ENCODE measurements around the gene TMEM74B.
"Not testable (repeated sequence)": the region's sequence is repeated elsewhere in the genome, so short reads cannot be mapped to it uniquely, and the experiment has no call there.

The TMEM74B gene

DNA sequence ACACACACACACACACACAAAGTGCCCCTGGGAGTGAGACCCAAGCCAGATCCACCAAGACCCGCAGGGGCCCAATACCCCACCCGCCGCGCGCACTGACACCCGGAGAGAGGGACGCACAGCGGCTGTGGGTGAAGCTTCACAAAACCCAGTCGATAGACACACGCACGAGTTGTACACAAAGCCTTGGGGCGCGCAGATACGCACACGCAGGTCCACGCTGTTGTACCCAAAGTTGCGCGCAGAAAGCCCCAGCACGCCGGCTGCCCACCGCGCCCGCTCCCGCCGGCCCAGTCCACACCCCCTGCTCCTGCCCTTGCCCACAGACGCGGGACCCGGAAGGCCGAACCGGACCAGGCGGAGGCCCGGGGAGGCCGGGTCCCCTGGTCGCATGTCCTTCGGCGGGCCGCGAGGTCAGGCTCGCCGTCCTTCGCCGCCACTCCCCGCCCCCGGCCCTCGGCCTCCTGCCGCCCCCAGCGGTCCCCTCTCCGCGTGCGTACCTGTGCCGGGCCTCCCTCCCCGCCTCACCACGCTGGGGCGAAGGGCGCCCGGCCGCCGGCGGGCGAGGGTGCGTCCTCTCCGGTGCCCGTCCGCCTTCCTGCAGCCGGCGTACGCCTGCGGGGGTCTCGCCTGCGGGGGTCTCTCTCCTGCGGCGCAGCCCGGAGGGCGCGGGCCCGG is at the start of gene TMEM74B:
TSS of gene TMEM74B (minus strand) at position 344 of the 678 bp plus-strand sequence. CDS start 1,180 bp downstream, outside the sequence.
- H3K4me3 ChIP-seq (ENCODE audit: low read depth, low read length) = peak within 1 kb of the TSS; percentile 49

DNA sequence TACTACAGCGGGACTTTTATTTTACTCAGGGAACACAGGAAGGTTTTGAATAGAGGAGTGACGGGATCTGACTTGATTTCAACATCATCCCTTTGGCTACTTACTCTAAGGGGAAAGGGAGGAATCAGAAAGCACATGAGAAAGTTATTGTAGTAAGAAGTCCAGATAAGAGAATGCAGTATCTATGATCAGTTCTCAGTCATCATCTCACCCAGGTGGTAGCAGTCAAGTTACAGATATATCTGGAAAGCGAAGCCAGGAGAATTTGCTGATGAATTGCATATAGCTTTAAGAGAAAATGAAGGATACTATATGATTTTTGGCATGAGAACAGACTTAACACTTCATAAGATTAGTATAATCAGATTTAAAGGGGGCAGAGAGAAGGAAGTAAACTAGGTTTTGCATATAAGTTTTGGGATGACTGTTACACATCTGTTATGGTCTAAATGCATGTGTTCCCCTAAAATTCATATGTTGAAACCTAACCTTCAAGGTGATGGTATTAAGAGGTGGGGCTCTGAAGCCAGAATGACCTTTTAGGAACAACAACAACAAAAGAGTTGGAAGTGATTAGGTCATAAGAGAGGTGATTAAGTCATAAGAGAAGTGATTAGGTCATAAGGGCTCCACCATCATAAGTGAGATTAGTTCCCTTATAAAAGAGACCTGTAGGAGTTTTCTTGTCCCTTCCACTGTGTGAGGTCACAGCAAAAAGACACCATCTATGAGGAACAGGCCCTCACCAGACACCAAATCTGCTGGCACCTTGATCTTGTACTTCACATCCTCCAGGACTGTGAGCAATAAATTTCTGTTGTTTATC is 47.7 kb upstream of the TMEM74B start:
- H3K4me3 ChIP-seq (ENCODE audit: low read depth, low read length) = no peak overlapping the region

DNA sequence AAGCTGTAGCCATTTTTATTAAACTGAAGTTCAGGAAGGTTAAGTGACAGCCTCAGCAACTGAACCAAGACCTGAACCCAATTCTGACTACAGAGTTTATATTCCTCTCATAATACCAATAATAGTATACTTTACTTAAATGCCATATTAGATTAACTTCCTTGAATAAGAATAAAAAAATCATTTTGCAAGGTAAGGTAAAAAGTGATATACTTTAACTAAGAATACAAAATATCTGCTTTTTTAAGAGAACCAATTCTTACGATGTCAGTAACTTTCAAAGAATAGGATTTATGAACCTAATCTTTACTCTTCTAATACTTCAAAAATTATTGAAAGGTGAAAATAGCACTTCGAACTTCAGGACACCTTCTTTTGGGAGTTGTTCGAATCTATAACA is 44.8 kb upstream of the TMEM74B start:
- H3K4me3 ChIP-seq (ENCODE audit: low read depth, low read length) = no peak overlapping the region

DNA sequence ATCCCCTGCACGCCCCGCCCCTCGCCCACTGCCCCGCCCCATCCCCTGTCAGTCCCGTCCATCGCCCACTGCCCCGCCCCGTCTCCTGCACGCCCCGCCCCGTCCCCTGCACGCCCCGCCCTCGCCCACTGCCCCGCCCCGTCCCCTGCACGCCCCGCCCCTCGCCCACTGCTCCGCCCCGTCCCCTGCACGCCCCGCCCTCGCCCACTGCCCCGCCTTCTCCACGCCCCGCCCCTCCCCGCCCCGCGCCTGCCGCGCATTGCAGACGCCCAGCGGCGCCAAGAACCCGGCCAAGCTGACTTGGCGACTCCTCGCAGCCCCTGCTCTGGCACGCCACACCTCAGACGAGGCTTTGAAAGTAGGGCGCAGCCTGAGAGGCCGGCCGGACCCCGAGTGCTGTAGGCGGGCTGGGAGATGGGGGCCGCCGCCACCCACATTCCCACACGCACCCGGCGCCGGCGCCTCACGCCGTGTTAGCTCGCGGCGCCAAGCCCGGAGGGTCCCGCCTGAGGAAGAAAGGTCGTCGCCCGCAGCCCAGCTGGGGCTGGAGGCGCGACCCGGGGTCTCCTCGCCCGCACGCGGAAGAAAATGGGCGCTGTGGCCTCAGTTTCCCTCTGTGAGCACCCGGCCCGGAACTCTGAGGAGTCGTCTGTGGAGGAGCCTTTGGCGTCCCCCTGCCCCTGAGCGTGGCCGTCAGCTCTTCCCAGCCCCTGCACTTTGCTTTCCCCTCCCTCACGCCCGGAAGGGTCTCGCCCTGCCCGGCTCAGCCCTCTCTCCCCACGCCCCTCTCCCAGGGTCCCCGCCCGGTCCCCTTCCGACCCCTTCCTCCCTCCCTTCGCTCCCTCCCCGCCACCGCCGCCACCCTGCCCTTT is 41.2 kb upstream of the TMEM74B start, which contains the start of gene RAD21L1:
TSS of gene RAD21L1 (plus strand) at position 262 of the 872 bp plus-strand sequence. CDS start 2,410 bp downstream, outside the sequence.
- peak within 1 kb of the TSS; percentile 56 for H3K4me3 ChIP-seq (ENCODE audit: low read depth, low read length)

DNA sequence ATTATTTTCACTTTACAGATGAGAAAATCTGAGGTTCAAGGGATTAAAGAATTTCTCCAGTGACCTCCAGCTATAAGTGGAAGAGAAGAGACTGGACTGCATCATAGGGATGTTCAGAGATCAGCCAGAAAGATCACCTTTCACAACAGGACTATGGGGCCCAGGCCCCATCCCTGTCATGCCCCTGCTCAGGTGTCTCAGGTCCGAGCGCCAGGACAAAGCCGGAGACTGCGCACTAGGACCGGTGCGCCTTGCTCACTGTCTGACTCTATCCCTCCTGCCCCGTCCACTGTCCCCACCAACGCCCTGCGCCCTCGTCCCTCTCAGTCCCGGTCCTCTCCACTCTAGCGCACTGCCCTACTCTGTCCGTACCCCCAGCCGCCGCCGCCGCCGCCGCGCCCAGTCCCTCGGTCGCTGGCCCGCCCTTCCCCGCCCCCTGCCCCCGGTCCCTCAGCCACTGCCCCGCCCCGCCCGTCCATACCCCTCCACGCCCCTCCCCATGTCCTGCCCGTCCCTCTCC is 40.5 kb upstream of the TMEM74B start:
- H3K4me3 ChIP-seq (ENCODE audit: low read depth, low read length) = peak overlapping the region; percentile 56

DNA sequence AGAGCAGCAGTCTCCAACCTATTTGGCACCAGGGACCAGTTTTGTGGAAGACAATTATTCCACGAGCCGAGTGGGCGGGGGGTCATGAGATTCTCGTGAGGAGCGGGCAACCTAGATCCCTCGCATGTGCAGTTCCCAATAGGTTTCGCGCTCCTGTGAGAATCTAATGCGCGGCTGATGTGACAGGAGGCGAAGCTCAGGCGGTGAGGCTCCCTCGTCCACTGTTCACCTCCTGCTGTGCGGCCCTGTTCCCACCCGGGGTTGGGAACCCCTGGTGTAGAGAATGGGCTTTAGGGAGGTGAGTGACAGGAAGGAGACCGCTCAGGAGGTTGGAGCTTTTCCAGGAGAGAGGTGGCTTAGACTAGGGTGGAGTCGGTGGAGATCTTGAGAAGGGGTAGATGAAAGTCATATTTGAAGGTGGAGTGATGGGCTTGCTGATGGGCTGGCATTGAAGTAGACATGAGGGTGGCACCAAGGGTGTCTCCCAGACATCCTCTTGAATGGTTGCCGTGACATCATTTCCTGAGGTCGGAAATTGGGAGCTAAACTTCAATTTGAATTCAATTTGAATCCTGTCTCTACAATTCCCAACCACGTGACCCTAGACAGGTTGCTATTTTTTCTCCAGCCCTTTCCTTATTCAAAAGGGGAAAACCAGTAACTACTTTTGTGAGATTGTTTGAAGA is 39.6 kb upstream of the TMEM74B start:
- H3K4me3 ChIP-seq (ENCODE audit: low read depth, low read length) = no peak overlapping the region

DNA sequence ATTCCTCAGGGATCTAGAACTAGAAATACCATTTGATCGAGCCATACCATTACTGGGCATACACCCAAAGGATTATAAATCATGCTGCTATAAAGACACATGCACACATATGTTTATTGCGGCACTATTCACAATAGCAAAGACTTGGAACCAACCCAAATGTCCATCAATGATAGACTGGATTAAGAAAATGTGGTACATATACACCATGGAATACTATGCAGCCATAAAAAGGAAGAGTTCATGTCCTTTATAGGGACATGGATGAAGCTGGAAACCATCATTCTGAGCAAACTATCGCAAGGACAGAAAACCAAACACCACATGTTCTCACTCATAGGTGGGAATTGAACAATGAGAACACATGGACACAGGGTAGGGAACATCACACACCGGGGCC is 38.0 kb upstream of the TMEM74B start:
- H3K4me3 ChIP-seq (ENCODE audit: low read depth, low read length) = not testable (repeated sequence)

DNA sequence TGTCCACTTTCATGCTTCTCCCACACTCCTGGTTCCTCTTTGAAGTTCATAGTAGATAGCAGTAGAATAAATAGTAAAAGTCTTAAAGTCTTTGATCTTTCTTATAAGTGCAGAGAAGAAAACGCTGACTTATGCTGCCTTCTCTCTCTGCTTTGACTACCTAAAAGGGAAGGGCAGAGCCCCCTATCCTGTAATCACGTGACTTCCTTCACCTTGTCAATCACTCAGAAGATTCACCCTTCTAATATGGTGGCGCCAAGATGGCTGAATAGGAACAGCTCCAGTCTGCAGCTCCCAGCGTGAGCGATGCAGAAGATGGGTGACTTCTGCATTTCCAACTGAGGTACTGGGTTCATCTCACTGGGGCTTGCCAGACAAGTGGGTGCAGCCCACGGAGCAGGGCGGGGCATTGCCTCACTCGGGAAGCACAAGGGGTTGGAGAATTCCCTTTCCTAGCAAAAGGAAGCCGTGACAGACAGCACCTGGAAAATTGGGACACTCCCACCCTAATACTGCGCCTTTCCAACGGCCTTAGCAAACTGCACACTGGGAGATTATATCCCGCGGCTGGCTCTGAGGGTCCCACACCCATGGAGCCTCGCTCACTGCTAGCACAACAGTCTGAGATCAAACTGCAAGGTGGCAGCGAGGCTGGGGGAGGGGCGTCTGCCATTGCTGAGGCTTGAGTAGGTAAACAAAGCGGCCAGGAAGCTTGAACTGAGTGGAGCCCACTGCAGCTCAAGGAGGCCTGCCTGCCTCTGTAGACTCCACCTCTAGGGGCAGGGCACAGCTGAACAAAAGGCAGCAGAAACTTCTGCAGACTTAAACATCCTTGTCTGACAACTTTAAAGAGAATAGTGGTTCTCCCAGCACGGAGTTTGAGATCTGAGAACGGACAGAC is 32.0 kb upstream of the TMEM74B start:
- H3K4me3 ChIP-seq (ENCODE audit: low read depth, low read length) = not testable (repeated sequence)

DNA sequence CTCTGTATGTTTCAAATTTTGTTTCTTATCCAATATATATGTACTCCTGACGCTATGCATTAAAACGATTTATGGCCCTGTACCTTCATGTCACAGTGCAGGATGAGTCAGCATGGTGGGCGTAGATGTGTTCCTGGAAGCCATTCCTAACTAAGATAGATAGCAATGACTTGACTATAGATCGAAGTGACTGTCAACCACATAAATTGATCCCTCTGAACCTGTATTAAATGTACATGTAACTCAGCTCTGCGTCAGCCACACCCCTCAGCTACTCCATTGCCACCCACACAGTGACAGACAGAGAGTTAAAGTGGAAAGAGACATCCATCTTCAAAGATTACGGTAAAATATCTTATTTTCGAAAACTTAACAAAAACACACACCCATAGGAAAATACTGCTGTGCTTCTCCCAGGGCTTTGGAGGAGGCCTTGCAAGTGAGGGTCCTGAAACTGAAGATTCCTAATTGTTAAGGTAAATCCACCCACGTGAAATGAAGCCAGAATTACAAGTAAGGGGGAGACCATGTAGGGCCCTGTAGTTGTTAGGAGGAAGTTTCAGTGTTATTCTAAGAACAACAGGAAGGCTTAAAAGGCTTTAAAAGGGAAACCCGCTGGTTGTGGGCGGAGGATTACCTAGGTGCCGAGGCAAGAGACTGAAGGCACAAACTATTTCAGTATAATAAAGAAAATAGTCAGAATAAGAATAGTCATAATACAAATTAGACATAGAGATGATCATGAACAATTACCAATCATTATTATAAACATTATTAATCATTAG is 30.8 kb upstream of the TMEM74B start:
- H3K4me3 ChIP-seq (ENCODE audit: low read depth, low read length) = no peak overlapping the region

DNA sequence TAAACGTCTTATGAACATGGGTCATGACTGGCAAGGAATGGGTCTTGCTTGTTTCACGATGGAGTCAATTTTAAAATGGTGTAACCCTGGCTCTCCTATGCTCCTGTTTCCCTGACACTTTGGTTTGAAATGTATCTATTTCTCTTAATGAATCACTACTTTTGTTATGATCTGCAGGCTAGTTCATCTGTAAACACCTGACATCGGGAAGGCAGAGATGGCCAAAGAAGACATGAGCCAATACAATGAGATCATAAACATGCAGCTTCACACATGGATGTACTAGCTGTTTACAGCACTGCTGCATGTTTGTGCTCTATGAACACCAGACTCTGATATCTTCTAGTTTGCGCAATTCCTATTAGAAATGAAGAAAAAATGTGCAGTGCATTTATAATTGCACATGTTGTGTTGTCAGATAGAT is 30.1 kb upstream of the TMEM74B start:
- H3K4me3 ChIP-seq (ENCODE audit: low read depth, low read length) = no peak overlapping the region

DNA sequence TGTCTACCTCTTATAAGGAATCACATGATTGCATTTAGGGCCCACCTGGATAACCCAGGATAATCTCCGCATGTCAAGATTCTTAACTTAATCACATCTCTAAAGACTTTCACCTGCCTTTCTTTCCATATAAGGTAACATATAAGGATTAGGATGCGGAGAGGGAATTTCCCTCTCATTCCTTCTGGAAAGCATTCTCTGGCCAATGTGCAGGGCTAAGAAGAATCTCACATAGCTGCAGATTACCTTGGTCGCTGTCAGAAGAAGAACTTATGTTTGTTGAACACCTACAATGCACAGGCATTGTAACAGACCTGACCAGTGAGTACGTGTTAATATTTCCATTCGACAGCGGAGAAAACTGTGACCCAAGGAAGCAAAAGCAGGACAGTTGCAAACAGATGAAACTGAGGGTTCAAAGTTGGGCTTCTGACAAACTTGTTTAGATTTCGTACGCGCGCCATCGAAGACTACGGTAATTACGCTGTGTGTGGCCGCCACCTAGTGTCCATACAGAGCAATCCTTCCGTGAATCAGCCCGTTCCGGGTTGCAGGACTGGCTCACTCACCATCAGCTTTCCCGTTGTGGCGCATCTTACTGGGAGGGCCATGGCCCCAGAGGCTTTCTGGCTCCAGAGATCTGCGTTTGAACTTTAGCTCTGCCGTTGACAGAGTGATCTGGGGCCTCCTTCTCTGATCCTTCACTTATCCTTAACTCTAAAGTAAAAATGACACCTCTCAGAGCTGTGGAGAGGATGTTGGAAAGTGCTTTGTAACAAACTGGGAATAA is 28.0 kb upstream of the TMEM74B start:
- H3K4me3 ChIP-seq (ENCODE audit: low read depth, low read length) = no peak overlapping the region

DNA sequence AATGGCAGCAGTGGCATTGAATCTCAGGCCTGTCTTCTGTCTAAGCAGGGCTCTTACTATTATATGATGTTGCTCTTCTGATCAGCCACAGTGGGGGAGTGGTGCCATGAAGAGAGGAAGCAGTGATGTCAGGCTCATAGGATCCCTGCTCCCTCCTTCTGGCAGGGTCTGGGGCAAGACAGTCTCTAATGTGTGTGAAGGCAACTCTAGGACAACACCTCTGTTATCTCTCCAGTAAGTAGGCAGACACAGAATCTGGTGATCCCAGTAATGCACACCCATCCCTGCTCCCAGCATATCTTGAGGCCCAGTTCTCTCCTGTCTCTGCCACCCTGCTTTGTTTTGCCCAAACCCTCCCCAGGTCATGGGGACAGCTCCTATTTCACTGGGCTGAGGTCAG is 27.2 kb upstream of the TMEM74B start:
- H3K4me3 ChIP-seq (ENCODE audit: low read depth, low read length) = no peak overlapping the region

DNA sequence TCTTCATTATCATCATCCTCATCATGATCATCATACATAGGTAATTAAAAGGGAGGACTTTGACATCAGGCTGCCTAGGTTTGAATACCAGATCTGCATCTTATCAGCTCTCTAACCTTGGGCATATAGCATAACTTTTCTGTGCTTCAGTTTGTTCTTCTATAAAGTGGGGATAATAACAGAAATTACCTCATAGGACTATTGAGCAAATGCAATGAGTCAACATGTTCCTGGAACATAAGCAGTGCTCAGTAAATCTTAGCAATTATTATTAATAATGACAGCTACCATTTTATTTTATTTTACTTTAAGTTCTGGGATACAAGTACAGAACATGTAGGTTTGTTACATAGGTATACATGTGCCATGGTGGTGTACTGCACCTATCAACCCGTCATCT is 25.7 kb upstream of the TMEM74B start:
- H3K4me3 ChIP-seq (ENCODE audit: low read depth, low read length) = no peak overlapping the region

DNA sequence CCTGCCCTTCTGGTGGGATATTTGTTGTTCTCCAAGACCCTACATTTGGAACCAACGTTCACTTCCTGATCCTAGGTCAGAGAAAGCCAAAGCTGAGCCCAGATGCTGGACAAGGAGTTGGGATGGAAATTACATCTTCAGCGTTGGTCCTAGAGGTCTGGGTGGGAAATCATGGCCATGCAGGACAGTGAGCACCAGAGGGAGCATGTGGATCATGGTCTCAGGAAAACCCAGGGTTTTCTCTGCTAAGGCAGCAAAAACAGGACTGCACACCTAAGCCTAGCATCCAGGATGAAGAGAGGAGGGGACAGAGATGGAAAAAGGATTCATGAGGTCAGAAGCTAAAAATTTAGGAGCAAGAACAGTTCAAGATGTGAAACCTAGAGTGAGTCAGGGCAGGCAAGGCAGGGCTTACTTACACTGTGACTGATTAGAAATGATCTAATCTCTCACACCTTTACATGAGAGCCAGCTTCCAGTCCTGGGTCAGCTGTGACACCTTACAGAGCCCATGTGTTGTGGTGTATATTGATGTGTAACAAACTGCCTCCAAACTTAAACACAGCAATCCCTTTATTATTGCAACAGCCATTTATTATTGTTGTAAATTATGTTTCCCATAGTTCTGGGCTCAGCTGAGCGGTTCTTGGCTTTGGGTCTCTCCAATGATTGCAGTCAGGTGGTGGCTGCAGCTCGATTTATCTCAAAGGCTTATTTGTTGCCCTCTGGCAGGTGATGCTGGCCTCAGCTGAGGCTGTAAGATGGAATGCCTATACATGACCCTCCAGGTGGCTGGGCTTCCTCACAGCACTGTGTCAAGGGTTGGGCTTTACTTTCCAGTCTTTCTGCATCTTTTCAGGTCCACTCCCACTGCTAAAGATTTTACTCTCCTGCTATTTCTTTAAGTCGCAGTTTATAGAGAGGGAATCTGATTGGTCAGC is 24.9 kb upstream of the TMEM74B start:
- H3K4me3 ChIP-seq (ENCODE audit: low read depth, low read length) = no peak overlapping the region

DNA sequence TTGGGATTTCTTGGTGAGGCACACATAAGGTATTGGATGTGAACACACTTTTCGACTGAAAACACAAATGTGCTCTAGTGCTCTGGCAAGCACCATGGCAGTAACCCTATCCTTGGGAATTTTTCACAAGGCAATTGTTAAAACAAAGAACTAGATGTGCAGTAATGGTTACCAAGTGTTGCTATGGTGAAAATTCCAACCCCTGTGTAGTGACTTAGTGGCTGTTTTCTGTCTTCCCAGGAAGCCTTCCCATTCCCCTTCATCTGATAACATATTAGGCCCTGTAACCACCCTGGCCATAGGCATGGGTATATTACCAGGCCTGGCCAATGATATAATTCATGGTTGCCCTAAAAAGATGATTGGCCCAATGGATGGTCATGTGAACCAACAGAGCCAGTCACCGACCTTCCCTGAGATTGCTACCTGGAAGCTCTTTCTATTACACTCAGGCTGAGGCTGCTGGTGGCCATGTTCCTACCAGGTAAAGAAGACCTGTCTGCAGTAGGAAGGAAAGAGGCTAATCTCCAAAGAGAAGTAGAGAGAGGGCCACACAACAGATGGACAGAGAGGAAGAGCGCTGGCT is 22.6 kb upstream of the TMEM74B start:
- no peak overlapping the region for H3K4me3 ChIP-seq (ENCODE audit: low read depth, low read length)

DNA sequence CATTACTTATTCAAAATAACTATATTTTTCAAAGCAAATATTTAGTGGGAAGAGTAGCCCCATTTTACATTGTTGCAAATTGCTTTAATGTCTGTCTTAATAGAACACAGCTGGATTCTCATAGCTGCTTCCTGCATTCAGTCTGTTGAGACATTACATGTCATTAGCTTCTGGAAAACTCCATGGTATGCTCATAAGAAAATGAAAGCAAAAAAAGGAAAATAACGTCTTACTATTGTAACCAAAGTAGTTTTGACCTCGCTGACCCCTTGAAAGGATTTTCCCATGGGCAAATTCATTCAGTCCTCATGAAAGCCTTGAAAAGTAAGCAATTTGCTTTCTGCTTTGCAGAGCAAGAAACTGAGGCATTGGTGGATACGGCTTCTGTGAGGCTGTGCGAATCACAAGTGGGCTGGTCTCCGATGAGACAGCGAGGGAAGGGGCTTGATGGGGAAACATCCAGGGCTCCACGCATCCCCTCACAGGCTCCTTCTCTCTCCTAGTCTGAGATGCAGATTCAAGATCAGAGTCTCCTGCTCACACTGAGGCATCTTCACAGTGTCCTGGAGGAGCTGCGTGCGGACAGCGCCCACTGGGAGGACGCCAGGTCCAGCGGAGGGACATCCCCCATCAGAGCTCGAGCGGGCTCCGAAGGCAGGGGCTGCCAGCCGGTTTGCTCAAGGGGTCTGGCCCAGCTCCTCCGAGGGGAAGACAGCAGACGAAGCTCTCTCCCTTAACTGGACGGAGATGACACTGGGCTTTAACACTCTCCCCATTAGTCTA is 21.8 kb upstream of the TMEM74B start:
- H3K4me3 ChIP-seq (ENCODE audit: low read depth, low read length) = no peak overlapping the region
